Islet precursor cell (in vitro differentiated cells): Measurements from ENCODE around the gene CERS2.

Experiments used
- DNase-seq: peaks from one replicate; pipeline ENCODE4 v3.0.0-alpha.2; 2018

The CERS2 gene

GRCh38 chr1:150974580-150975478 is at the start of gene CERS2:
Gene CERS2 (minus strand): TSS chr1:150974835. CDS start chr1:150969090, 5,745 bp downstream.
- peak; percentile 91 for DNase-seq

GRCh38 chr1:151013518-151013917 is 38.9 kb upstream of the CERS2 start:
- DNase-seq: no peak

GRCh38 chr1:151012684-151013471 is 38.2 kb upstream of the CERS2 start:
- DNase-seq: no peak

- DNase-seq: no peak
Measured at GRCh38 chr1:151011154-151011850, 36.7 kb upstream of the CERS2 start.

GRCh38 chr1:151010346-151010726 is 35.7 kb upstream of the CERS2 start:
- DNase-seq: no peak

- no peak for DNase-seq
Measured at GRCh38 chr1:151009674-151010345, 35.2 kb upstream of the CERS2 start.

GRCh38 chr1:151009206-151009587 is 34.6 kb upstream of the CERS2 start:
- DNase-seq: no peak

GRCh38 chr1:151008244-151009205 is 33.9 kb upstream of the CERS2 start, which contains the start of gene PRUNE1:
Gene PRUNE1 (plus strand): TSS chr1:151008449. CDS start chr1:151008633, 184 bp downstream.
- DNase-seq: peak; percentile 97

GRCh38 chr1:151007853-151008243 is 33.2 kb upstream of the CERS2 start:
- no peak for DNase-seq

- peak; percentile 94 for DNase-seq
Measured at GRCh38 chr1:151006327-151007052, 31.9 kb upstream of the CERS2 start, which contains the start of gene MINDY1. Gene MINDY1 (minus strand): TSS chr1:151006902. CDS start chr1:151002617, 4,285 bp downstream.

- no peak for DNase-seq
Measured at GRCh38 chr1:151005729-151006319, 31.2 kb upstream of the CERS2 start.

- DNase-seq: no peak
Measured at GRCh38 chr1:151003180-151003579, 28.5 kb upstream of the CERS2 start.

GRCh38 chr1:151002611-151003010 is 28.0 kb upstream of the CERS2 start:
- DNase-seq: no peak

GRCh38 chr1:151002051-151002450 is 27.4 kb upstream of the CERS2 start:
- DNase-seq: no peak

GRCh38 chr1:151001602-151002001 is 27.0 kb upstream of the CERS2 start:
- no peak for DNase-seq

GRCh38 chr1:151000408-151000807 is 25.8 kb upstream of the CERS2 start:
- DNase-seq: no peak

- DNase-seq: no peak
Measured at GRCh38 chr1:150999926-151000325, 25.3 kb upstream of the CERS2 start.

- DNase-seq: peak; percentile 61
Measured at GRCh38 chr1:150999051-150999674, 24.5 kb upstream of the CERS2 start.

- no peak for DNase-seq
Measured at GRCh38 chr1:150997949-150998348, 23.3 kb upstream of the CERS2 start.
